SU-DHL-6 (cell line): ENCODE data around the gene SPRED2.

ENCODE experiments used
- CTCF ChIP-seq: fragments of 200-600 bp; sonication (generic); IDR thresholded peaks from one replicate; pipeline ENCODE4 v1.5.1; 2017; ENCODE audit warnings: antibody characterized with exemption, mild to moderate bottlenecking, low read length, moderate library complexity; ENCODE audit not compliant: insufficient read depth, poor library complexity, severe bottlenecking
- EZH2phosphoT487 ChIP-seq: fragments of 200-600 bp; sonication (generic), shearing (Covaris generic); conservative IDR thresholded peaks from 2 replicates; pipeline ENCODE4 v1.6.1; 2018; ENCODE audit warnings: mild to moderate bottlenecking, antibody characterized with exemption, low read length, moderate library complexity, mixed read lengths

DNA sequence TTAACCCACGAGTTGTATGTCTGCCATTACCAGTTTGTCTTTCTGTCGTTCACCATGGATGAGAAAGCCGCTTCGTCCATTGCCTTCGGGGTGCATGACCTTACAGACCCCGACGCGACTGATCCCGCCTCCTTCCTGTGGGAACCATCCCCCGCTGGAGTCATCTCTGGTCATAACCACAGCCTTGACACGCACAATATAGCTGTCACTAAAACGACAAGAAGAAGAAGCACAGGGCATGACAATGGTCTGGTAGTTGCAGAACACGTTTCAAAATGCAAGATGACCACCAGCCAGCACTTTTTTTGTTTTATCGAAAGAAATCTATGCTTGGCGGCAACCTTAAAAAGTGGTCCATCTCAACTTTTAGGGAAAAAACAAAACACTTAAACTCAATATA is 87.7 kb downstream of the SPRED2 start:
- TF ChIP-seq CTCF (no peak), EZH2phosphoT487 (no peak)
